Stimulated activated memory B cell treated with anti-CD40 and anti-IgM and Interleukin-4, amounts not matched to agents 10 μg/mL and 1 μg/mL and 100 μg/mL, for 72 hours (primary cell): ENCODE data around the gene GDPD5.

Source experiments
- ATAC-seq: fragments of 150-1000 bp; cut with Tn5 transposase; 2 replicates; pipeline ENCODE4 v1.10.0; 2021
- H3K27ac Mint-ChIP-seq: one replicate; pipeline ENCODE4 v1.8.0; 2022; ENCODE audit warnings: mild to moderate bottlenecking, mixed read lengths
- H3K27me3 Mint-ChIP-seq: one replicate; pipeline ENCODE4 v1.8.0; 2022; ENCODE audit warnings: mixed read lengths
- H3K36me3 Mint-ChIP-seq: one replicate; pipeline ENCODE4 v1.8.0; 2022; ENCODE audit warnings: mixed read lengths
- H3K4me1 Mint-ChIP-seq: one replicate; pipeline ENCODE4 v1.8.0; 2022; ENCODE audit warnings: mixed read lengths
- H3K4me3 Mint-ChIP-seq: one replicate; pipeline ENCODE4 v1.8.0; 2022; ENCODE audit warnings: mild to moderate bottlenecking, moderate library complexity, mixed read lengths
- H3K9me3 Mint-ChIP-seq: one replicate; pipeline ENCODE4 v1.8.0; 2022; ENCODE audit warnings: mixed read lengths

The GDPD5 gene

GRCh38 chr11:75450236-75450635 lies 75.5 kb downstream of the GDPD5 start:
- Mint-ChIP-seq H3K9me3 (no peaks in the 10 kb centered on the region), H3K4me3 (no peak overlapping the region), H3K4me1 (peaks cover 7% of the 10 kb centered on the region), H3K27me3 (no peaks in the 10 kb centered on the region), H3K36me3 (peaks cover 6% of the 10 kb centered on the region), H3K27ac (no peak overlapping the region)
- no peak for ATAC-seq

DNA sequence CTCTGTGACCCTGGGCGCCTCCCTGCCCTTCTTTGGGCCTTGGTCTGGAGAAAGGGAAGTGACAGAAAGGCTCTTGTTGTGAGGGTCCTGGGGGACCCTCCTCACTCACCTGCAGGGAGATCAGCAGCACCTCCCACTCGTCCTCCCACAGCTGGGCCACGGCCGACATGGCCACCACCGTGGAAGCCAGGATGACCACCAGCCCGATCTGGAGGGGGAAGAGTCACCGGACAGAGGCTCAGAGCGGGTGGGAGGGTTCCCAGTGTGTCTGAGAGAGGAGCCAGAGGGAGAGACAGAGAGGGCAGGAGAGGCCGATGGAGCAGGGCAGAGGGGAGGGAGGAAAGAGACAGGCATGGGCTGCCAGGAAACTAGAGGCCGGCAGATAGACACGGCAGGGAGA lies 76.0 kb downstream of the GDPD5 start:
- Mint-ChIP-seq H3K36me3 (peaks cover 6% of the 10 kb centered on the region), H3K27ac (no peak overlapping the region), H3K9me3 (no peaks in the 10 kb centered on the region), H3K27me3 (no peaks in the 10 kb centered on the region), H3K4me1 (peaks cover 10% of the 10 kb centered on the region), H3K4me3 (no peak overlapping the region)
- ATAC-seq: no peak

GRCh38 chr11:75449271-75449670 lies 76.5 kb downstream of the GDPD5 start:
- ATAC-seq: peak; percentile 28
- no peak overlapping the region for H3K27ac Mint-ChIP-seq
- peaks cover 6% of the 10 kb centered on the region for H3K36me3 Mint-ChIP-seq
- no peaks in the 10 kb centered on the region for H3K9me3 Mint-ChIP-seq
- H3K4me1 Mint-ChIP-seq: peaks cover 10% of the 10 kb centered on the region
- no peaks in the 10 kb centered on the region for H3K27me3 Mint-ChIP-seq
- H3K4me3 Mint-ChIP-seq: no peak overlapping the region

DNA sequence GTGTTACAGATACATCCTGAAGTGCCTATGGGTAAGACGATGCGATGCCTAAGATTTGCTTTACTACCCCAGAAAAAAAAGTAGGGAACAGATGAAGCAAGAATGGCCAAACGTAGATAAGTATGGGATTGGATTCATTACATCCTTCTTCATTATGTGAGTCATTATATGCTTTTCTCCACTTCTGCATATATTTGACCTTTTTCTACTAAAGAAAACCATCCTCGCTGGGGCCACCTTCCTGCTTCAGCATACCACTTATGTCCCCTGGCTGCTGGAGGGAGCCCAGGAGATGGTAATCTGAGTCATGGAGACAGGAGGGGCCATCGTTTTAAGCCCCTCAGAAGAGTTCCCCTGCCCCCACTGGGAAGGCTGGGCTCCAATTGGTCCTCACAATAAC lies 78.3 kb downstream of the GDPD5 start:
- Mint-ChIP-seq H3K9me3 (no peaks in the 10 kb centered on the region), H3K4me1 (peaks cover 10% of the 10 kb centered on the region), H3K4me3 (no peak overlapping the region), H3K27me3 (no peaks in the 10 kb centered on the region), H3K27ac (no peak overlapping the region), H3K36me3 (peaks cover 5% of the 10 kb centered on the region)
- ATAC-seq: no peak

DNA sequence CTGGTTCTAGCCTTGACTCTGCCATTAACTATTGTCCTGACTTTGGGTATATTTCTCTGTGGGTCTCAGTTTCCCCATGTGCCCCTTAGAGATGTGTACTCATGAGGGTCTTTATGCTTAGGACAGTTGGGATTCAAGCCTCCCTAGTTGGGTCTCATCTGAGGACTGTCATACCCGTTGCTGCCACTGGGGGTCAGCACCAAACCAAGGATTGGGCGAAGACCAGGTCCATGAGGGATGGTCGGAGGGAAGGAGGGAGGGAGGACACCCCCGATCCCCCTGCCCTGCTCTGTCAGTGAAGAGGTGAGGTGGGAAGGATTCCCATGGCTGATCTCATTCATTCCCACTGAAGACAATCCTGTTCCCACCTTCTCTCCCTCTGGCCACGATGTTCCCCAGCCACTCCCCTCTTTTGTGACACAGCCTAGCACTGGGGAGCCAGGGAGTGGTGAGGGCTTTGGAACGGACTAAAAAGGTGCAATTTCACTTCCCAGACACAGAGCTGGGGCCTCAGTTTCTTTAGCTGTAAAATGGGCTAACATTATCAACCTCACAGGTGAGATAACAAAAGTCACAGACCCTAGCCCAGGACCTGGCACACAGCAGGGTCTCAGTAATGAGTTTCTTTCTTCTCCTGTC lies 80.3 kb downstream of the GDPD5 start:
- peaks cover 10% of the 10 kb centered on the region for H3K4me1 Mint-ChIP-seq
- H3K36me3 Mint-ChIP-seq: peaks cover 6% of the 10 kb centered on the region
- ATAC-seq: peak; percentile 73
- no peak overlapping the region for H3K4me3 Mint-ChIP-seq
- H3K27ac Mint-ChIP-seq: no peak overlapping the region
- H3K9me3 Mint-ChIP-seq: no peaks in the 10 kb centered on the region
- H3K27me3 Mint-ChIP-seq: no peaks in the 10 kb centered on the region

DNA sequence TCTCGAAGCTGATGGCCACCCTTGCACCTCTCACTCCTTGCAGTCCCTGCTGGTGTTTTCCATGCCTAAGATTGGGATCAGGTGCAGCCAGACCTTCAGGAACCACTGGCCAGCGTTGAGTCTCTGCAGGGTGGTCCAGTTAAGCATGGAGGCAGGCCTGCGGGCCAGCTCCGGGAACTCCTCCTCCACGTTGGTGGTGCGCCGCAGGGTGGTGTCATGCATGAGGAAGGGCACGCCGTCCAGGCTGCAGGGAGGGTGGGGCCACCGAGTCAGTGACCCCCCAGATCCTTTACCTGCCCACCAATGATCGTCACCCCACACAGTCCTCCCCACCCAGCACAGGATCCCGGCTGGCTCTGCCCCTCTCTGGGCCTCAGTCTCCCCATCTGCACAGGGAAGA lies 82.7 kb downstream of the GDPD5 start:
- H3K27ac Mint-ChIP-seq: no peak overlapping the region
- H3K4me3 Mint-ChIP-seq: no peak overlapping the region
- no peaks in the 10 kb centered on the region for H3K9me3 Mint-ChIP-seq
- H3K36me3 Mint-ChIP-seq: peaks cover 19% of the 10 kb centered on the region
- H3K4me1 Mint-ChIP-seq: peaks cover 10% of the 10 kb centered on the region
- no peak for ATAC-seq
- H3K27me3 Mint-ChIP-seq: peaks cover 11% of the 10 kb centered on the region

GRCh38 chr11:75442161-75442885 lies 83.4 kb downstream of the GDPD5 start:
- Mint-ChIP-seq H3K27me3 (peaks cover 11% of the 10 kb centered on the region), H3K4me3 (no peak overlapping the region), H3K9me3 (no peaks in the 10 kb centered on the region), H3K4me1 (peaks cover 10% of the 10 kb centered on the region), H3K27ac (no peak overlapping the region), H3K36me3 (peaks cover 24% of the 10 kb centered on the region)
- no peak for ATAC-seq

DNA sequence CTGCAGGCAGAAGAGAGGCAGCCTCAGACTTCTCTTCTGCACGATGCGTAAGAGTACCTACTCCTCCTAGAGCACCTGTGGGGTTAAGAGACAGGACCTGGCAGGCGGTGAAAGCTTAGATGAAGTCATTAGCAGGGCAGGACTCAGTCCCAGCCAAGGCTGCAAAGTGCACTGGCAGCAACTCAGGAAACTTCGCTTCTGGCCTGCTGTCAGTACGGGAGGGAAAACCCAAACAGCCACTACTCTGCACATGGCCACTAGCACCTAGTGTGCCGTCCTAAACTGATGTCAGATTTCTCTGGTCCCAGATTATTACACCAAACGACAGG lies 84.0 kb downstream of the GDPD5 start:
- ATAC-seq: no peak
- Mint-ChIP-seq H3K4me1 (peaks cover 10% of the 10 kb centered on the region), H3K27ac (no peak overlapping the region), H3K9me3 (no peaks in the 10 kb centered on the region), H3K4me3 (no peak overlapping the region), H3K27me3 (peaks cover 11% of the 10 kb centered on the region), H3K36me3 (peaks cover 29% of the 10 kb centered on the region)

- peaks cover 35% of the 10 kb centered on the region for H3K36me3 Mint-ChIP-seq
- no peaks in the 10 kb centered on the region for H3K9me3 Mint-ChIP-seq
- no peak for ATAC-seq
- peaks cover 10% of the 10 kb centered on the region for H3K4me1 Mint-ChIP-seq
- H3K27me3 Mint-ChIP-seq: peaks cover 11% of the 10 kb centered on the region
- H3K27ac Mint-ChIP-seq: no peak overlapping the region
- no peak overlapping the region for H3K4me3 Mint-ChIP-seq
Measured at GRCh38 chr11:75440960-75441803, 84.6 kb downstream of the GDPD5 start.

DNA sequence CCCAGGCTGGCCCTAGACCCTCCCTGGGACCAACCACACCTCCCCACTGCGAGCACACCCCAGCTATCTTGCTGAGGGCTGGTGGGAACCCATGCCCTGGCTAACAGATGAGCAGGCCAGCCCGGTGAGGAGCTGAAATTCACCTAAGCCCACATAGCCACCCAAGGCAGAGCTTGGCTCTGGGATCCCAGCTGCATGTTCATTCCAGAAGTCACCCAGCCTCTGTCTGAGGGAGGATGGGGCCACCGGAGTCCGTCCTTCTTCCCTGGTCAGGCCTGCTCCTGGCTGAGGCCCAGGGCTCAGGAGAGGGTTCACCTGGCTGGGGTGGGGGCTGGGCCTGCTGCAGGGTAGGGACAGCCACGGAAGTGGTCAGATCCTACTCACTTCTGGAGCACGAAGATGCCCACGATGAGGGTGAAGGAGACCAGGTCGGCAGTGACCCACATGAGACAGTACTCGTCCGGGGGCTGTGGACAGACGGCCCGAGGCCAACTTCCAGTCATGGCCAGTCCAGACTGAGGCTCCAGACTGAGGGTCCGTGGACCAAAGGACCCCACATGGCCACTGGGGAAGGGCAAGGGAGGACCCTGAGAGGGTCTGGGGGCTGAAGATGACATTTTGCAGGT lies 86.1 kb downstream of the GDPD5 start:
- H3K9me3 Mint-ChIP-seq: no peaks in the 10 kb centered on the region
- H3K4me3 Mint-ChIP-seq: no peak overlapping the region
- H3K36me3 Mint-ChIP-seq: peaks cover 43% of the 10 kb centered on the region
- no peaks in the 10 kb centered on the region for H3K4me1 Mint-ChIP-seq
- H3K27ac Mint-ChIP-seq: no peak overlapping the region
- H3K27me3 Mint-ChIP-seq: peaks cover 11% of the 10 kb centered on the region
- no peak for ATAC-seq

GRCh38 chr11:75439026-75439425 lies 86.7 kb downstream of the GDPD5 start:
- H3K27ac Mint-ChIP-seq: no peak overlapping the region
- H3K4me3 Mint-ChIP-seq: no peak overlapping the region
- H3K4me1 Mint-ChIP-seq: no peaks in the 10 kb centered on the region
- peaks cover 46% of the 10 kb centered on the region for H3K36me3 Mint-ChIP-seq
- no peaks in the 10 kb centered on the region for H3K9me3 Mint-ChIP-seq
- ATAC-seq: no peak
- peaks cover 11% of the 10 kb centered on the region for H3K27me3 Mint-ChIP-seq

DNA sequence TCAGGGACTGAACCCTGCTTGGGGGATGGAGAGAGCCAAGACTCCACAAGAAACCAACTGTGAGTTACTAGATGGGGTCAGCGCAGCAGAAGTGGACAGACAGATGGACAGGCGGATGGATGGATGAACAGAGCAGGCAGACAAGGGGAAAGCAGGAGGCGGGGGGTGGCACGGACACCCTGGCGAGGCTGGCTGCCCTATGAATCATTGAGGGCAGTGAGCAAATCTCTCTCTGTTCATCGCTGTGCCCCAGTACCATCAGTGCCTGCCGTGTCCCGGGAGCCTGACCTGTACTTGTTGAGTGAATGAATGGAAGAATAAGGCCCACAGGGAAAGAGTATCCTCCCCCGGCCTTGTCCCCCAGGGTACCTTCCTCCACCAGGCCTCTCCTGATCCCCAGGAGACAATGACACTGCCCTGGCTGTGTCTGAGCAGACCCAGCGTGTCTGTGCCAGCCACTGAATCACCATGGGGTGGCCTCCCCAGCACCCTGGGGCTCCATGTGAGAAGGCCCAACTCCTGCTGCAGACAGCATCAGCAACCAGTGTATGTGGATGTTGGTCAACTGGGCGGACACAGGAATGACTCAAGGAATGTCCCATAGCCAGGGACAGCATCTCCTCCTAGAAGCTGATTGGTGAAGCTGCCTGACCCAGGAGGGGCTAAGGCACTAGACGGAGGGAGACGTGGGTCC lies 87.6 kb downstream of the GDPD5 start:
- Mint-ChIP-seq H3K4me3 (no peak overlapping the region), H3K36me3 (peaks cover 46% of the 10 kb centered on the region), H3K9me3 (no peaks in the 10 kb centered on the region)

GRCh38 chr11:75436806-75437205 lies 88.9 kb downstream of the GDPD5 start:
- Mint-ChIP-seq H3K36me3 (peaks cover 46% of the 10 kb centered on the region), H3K4me3 (no peak overlapping the region), H3K4me1 (no peaks in the 10 kb centered on the region), H3K9me3 (no peaks in the 10 kb centered on the region), H3K27ac (no peak overlapping the region), H3K27me3 (peaks cover 29% of the 10 kb centered on the region)
- ATAC-seq: no peak

More for the DNA sequence above, 87.6 kb downstream of the GDPD5 start:
- peaks cover 16% of the 10 kb centered on the region for H3K27me3 Mint-ChIP-seq
- H3K4me1 Mint-ChIP-seq: no peaks in the 10 kb centered on the region
- ATAC-seq: no peak
- H3K27ac Mint-ChIP-seq: no peak overlapping the region

- no peak overlapping the region for H3K27ac Mint-ChIP-seq
- peaks cover 43% of the 10 kb centered on the region for H3K36me3 Mint-ChIP-seq
- H3K4me3 Mint-ChIP-seq: no peak overlapping the region
- ATAC-seq: no peak
- peaks cover 9% of the 10 kb centered on the region for H3K4me1 Mint-ChIP-seq
- H3K9me3 Mint-ChIP-seq: no peaks in the 10 kb centered on the region
- H3K27me3 Mint-ChIP-seq: peaks cover 42% of the 10 kb centered on the region
Measured at GRCh38 chr11:75435571-75435925, 90.2 kb downstream of the GDPD5 start.
